Testis (tissue), 2 donors: Measurements from ENCODE around the gene MLC1.

ENCODE experiments used
- CTCF ChIP-seq, 3 experiments: fragments of 450-650 bp in 2 of 3; fragments of 200-600 bp in 1 of 3; sonication (generic) in 1 of 3; IDR thresholded peaks; one replicate each; pipeline ENCODE4 v1.5.1; 2016 to 2019; ENCODE audit warnings: antibody characterized with exemption in 3 of 3, mild to moderate bottlenecking in 2 of 3, moderate library complexity in 1 of 3
- POLR2A ChIP-seq: fragments of 450-650 bp; IDR thresholded peaks from one replicate; pipeline ENCODE4 v1.6.1; 2017; ENCODE audit warnings: antibody characterized with exemption, mild to moderate bottlenecking, moderate library complexity

- TF ChIP-seq CTCF (IDR thresholded peaks at IDR 0.05) = no peak
- TF ChIP-seq POLR2A = no peak
Observed at GRCh38 chr22:50046019-50046415, 39.2 kb downstream of the MLC1 start.
